GM21825 (cell line): Measurements from ENCODE around the gene LY86.

ENCODE experiments used
- ATAC-seq: cut with Tn5 transposase; IDR thresholded peaks from one replicate; pipeline ENCODE4 v1.9.1; 2021; ENCODE audit warnings: mild to moderate bottlenecking, moderate library complexity; ENCODE audit not compliant: unreplicated experiment

Gene LY86

DNA sequence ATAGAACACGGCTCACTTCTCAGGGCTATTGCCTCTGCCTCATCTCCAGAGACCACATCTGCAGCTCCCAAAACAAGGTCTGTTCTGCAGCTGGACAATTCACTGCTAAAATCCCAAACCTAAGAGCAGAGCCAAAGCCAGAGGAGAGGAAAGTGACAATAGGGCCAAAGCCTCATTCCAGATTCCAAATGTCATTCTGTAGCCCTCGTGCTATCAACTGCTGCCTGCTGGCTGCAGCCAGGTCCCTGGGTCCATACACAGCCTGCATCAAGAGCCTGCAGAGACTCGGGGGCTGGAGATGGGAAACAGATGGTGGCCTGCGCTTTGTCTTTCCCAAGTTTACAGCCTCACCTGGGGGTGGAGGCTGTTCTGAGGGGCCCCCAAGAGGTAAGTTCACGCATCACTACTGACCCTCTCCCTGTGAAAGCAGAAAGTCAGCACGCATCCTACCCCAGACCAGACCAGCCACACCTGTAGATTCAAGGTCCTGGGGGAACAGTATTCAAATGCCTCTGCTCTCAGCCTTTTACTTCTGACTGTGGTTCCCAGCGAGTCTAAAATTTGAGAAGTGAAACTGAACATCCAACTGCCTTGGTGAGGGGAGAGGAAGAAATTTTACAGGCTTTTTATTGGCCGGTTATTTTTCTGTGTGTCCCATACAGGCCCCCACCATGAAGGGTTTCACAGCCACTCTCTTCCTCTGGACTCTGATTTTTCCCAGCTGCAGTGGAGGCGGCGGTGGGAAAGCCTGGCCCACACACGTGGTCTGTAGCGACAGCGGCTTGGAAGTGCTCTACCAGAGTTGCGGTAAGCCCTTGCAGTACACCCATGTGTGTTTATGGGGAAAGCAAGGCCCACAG, at the start of gene LY86:
LY86 (plus strand) TSS at position 657 of the 860 bp plus-strand sequence; CDS start at position 672, 15 bp downstream.
- peak; percentile 46 for ATAC-seq

GRCh38 chr6:6539036-6539435, 49.5 kb upstream of the LY86 start:
- no peak for ATAC-seq

- ATAC-seq, result no peak
These were observed 46.2 kb upstream of the LY86 start for GRCh38 chr6:6542357-6542756.

- no peak for ATAC-seq
These were observed 45.2 kb upstream of the LY86 start for GRCh38 chr6:6543181-6543879.

DNA sequence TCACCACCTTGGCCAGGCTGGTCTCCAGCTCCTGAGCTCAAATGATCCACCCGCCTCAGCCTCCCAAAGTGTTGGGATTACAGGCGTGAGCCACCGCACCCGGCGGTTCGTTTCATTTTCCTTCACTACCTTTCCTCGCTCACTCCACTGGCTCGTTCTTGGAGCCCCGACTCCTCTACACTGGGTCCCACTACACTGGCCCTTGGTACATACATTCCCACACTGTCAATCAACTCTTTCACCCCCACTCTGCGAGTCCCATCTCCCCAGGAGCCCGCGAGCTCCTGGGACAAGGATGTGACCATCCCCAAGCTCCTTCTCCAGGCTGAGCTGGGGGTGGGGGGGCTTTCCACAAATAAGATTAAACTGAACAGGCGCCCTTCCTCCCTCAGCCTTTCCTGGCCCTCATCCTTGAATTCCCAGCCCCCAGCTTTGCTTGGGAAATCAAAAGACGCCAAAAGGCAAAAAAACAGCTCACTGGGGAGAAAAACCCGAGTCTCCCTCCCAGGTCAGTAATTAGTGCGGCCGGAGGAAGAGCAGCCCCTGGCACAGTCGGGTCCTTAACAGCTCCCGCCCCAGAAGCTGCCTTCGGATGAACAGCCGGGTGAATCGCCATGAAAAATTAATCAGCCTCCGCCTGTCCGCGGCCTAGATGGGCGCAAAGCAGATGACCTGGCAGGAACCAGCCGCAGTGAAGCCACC, 42.8 kb upstream of the LY86 start:
- no peak for ATAC-seq

DNA sequence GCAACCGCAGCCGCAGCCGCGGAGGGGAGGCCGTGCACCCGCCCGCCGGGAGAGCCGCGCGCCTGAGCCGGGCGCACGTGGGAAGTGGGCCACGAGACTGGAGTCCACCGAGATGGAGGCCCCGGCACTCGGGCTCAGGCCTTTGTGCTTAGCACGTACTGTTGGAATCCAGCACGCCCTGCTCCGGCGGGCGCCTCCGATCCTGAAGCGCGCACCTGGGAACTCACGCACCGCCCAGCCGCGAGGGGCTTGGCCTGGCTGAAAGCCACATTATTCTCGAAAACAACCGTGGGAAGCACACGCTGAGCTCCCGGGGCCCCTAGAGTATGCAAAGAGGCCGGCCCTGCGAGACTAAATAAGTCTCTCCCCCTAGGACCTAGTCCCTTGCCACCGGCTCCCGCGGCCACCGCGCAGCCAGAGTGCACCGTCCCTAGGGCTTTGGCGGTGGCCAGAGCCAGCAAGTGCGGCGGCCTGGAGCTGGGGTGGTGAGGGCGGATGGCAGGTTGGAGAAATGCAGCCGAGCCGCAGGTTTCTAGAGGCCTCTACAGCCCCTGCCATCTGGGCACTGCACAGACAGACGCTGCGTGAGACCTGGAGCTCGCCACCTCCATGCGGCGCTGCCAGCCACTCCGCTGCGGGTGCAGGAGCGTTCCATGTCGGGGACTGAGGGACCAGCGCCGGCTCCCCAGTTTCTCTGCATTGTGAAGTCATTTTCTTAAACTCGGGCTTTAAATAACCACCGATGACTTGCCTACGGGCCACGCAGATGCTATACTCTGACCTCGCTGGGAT, 42.0 kb upstream of the LY86 start:
- ATAC-seq, result peak; percentile 39

GRCh38 chr6:6547110-6547879, 41.2 kb upstream of the LY86 start:
- ATAC-seq, result peak; percentile 84

GRCh38 chr6:6556161-6556737, 32.3 kb upstream of the LY86 start:
- ATAC-seq, result no peak

- peak; percentile 53 for ATAC-seq
These were observed 31.6 kb upstream of the LY86 start for GRCh38 chr6:6556738-6557503.

- ATAC-seq, result no peak
These were observed 31.0 kb upstream of the LY86 start for GRCh38 chr6:6557504-6557839.

DNA sequence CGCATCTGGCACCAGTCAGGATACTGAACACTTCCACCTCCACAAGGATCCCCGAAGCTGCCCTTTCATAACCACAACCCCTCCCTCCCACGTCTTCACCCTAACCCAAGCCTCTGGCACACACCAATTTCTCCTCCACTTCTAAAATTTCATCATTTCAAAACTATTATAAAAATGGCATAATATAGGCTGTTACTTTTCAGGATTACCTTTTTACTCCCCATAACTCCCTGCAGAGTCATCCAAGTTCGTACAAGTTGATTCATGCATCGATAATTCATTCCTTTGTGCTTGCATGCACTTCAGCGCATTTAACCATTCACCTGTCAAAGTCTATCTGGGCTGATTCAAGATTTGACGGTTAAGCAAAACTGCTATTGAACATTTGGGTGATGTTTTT, 30.6 kb upstream of the LY86 start:
- ATAC-seq, result no peak

DNA sequence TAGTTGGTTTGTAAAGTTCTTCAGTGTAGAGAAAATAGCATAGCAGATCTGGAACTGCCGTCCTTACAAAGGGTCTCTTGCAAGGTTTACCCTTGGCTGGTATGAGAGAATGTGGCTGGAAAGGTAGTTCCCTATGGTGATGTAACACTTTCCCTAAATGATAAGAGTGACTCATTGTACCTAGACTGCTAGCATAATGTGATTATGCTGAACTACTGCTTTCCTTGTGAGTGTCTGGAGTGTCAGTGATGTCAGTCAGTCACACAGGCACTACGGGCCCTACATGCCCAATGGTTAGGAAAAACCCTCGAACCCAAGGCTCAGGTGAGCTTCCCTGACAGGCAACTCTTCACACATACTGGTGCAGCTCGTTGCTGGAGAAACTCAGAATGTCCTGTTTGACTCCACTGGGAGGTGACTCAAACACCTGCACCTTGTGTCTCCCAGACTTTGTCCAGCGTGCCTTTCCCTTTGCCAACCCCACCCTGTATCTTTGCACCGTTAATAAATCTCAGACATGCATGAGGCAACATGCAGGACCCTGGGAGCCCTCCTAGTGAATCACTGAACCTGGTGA, 28.4 kb upstream of the LY86 start:
- no peak for ATAC-seq

GRCh38 chr6:6560909-6561308, 27.6 kb upstream of the LY86 start:
- ATAC-seq, result no peak

DNA sequence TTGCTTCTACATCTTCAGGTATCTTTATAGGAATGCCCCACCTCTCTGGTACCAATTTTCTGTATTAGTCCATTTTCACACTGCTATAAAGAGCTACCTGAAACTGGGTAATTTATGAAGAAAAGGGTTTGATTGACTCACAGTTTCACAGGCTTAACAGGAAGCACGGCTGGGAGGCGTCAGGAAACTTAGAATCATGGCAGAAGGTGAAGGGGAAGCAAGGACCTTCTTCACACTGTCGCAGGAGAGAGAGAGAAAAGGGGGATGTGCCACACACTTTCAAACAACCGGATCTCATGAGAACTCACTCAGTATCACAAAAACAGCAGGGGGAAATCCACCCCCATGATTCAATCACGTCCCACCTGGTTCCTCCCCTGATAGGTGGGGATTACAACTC, 24.4 kb upstream of the LY86 start:
- ATAC-seq, result no peak

- ATAC-seq, result no peak
These were observed 23.5 kb upstream of the LY86 start for GRCh38 chr6:6565069-6565468.

DNA sequence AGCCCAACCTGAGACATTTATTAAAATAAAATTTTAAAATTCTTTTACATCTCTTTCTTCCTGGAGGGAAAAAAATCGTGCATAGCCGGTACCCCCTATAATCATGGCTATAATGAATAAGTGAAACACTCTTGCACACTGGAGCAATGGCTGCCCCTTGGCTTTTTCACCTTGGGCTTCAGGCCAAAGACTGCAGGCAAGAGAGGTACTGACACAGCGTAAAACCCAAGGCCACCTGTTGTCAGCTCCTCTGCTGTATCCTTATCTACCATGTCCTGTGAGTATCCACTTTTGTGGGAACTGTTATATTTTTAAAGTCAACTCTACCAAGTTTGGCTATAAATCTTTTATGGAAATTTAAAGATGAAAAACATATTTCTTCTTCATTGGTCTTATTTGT, 23.0 kb upstream of the LY86 start:
- ATAC-seq, result no peak

- no peak for ATAC-seq
These were observed 21.8 kb upstream of the LY86 start for GRCh38 chr6:6566766-6567165.

- ATAC-seq, result no peak
These were observed 19.3 kb upstream of the LY86 start for GRCh38 chr6:6569096-6569810.
